AG09309 (cell line): ENCODE results near the gene DDX42.
A peak's percentile ranks its signal among the peaks of the same experiment; 100 is the strongest.

ENCODE experiments used
- DNase-seq: peaks from one replicate; pipeline ENCODE4 v3.0.0-alpha.2; 2010; ENCODE audit warnings: low read depth
- H3K4me3 ChIP-seq: 2 replicates; pipeline ENCODE4 v1.5.1; 2011; ENCODE audit warnings: mild to moderate bottlenecking, low read depth, low read length, moderate library complexity; ENCODE audit not compliant: control insufficient read depth
- TF ChIP-seq, protein P1 (sequence below): IDR thresholded peaks from 2 replicates; pipeline ENCODE4 v1.5.1; 2011; ENCODE audit warnings: mild to moderate bottlenecking, low read depth, low read length, inconsistent platforms; ENCODE audit not compliant: insufficient read depth, control insufficient read depth; ENCODE audit errors: missing control alignments

DDX42 gene

DNA sequence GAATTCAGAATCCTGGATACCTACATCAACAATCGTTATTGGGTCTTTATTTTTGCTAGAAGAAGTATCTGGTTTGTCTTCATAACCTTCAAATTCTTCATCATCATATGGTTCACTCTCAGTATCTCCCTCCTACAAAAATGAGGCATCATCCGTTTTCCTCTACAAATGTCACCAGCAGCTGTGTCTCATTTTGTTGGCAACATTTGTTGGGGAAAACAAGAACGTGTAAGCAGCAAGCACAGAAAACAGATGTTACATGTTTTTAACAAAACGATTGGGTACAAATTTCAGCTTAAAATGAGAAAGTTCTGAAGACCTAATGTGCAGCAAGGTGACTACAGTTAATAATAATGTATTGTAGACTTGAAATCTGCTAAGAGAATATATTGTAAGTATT lies 9.3 kb upstream of the DDX42 start:
- TF ChIP-seq, protein P1, sequence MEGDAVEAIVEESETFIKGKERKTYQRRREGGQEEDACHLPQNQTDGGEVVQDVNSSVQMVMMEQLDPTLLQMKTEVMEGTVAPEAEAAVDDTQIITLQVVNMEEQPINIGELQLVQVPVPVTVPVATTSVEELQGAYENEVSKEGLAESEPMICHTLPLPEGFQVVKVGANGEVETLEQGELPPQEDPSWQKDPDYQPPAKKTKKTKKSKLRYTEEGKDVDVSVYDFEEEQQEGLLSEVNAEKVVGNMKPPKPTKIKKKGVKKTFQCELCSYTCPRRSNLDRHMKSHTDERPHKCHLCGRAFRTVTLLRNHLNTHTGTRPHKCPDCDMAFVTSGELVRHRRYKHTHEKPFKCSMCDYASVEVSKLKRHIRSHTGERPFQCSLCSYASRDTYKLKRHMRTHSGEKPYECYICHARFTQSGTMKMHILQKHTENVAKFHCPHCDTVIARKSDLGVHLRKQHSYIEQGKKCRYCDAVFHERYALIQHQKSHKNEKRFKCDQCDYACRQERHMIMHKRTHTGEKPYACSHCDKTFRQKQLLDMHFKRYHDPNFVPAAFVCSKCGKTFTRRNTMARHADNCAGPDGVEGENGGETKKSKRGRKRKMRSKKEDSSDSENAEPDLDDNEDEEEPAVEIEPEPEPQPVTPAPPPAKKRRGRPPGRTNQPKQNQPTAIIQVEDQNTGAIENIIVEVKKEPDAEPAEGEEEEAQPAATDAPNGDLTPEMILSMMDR = no peak
- no peak overlapping the region for H3K4me3 ChIP-seq
- DNase-seq = no peak

DNA sequence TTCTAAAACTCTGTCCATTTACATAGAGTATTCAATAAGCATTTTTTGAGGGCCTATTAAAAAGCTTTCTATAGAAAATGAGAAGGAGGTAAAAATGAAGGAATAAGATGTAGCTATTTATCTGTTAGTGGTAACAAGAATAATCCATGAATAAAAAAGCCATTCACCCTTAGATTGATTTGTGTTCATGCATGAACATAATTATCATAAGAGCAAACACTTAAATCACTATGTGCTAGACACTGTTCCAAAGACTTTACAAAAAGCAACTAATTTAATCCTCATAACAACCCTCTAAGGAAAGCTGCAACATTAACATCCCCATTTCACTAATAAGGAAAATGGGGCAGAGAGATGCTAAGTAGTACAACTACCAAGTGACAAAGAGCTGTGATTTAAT lies 7.2 kb upstream of the DDX42 start:
- no peak for DNase-seq
- H3K4me3 ChIP-seq = no peak overlapping the region
- TF ChIP-seq, protein P1 = no peak

- DNase-seq = no peak
- TF ChIP-seq, protein P1 = no peak
- no peak overlapping the region for H3K4me3 ChIP-seq
Measured at GRCh38 chr17:63768433-63768832, 5.5 kb upstream of the DDX42 start.

DNA sequence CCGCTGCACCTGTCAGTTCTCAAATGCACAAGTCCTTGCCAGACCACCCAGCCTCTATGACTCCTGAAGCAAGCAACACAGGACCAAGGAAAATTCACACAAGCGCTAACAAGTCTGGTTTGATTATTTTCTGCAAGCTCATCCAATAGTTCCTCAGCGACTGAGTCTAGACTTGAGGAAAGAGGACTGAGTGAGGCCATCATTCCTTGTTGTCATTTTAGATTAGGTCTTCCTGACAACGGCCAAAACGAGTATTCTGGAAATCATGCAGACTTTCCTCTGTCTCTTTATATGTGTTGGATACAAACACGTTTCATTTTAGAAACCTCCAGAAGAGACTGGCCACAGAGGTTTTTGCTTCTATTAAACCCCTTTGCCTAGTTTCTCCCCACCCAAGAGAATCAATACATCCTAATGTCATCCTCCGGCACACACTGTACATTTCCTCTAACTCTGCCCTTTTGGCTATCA lies 1.1 kb upstream of the DDX42 start:
- H3K4me3 ChIP-seq = peak overlapping the region; percentile 66
- DNase-seq = no peak
- TF ChIP-seq, protein P1 = no peak

GRCh38 chr17:63773272-63774140 lies 464 bp upstream of the DDX42 start, which contains the start of gene CCDC47:
TSS of gene CCDC47 (minus strand) at chr17:63773597. CDS start at chr17:63766175, 7,422 bp downstream.
- TF ChIP-seq, protein P1 = no peak
- peak within 1 kb of the TSS; percentile 66 for H3K4me3 ChIP-seq
- peak; percentile 97 for DNase-seq

DNA sequence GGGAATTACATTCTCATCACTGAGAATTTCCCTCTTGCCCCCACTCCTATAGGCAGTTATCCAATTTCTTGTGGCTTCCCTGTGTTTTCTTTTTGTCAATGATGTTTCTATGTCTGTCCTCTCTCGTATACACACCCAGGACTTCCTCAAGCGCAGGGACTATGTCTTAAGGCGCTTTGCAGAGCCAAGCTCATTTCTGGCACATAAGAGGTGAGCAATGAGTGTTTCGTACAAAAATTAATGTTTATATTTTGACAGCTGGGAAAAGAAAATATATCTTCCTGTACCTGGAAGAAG lies 947 bp downstream of the DDX42 start:
- peak overlapping the region; percentile 66 for H3K4me3 ChIP-seq
- no peak for DNase-seq
- TF ChIP-seq, protein P1 = no peak

DNA sequence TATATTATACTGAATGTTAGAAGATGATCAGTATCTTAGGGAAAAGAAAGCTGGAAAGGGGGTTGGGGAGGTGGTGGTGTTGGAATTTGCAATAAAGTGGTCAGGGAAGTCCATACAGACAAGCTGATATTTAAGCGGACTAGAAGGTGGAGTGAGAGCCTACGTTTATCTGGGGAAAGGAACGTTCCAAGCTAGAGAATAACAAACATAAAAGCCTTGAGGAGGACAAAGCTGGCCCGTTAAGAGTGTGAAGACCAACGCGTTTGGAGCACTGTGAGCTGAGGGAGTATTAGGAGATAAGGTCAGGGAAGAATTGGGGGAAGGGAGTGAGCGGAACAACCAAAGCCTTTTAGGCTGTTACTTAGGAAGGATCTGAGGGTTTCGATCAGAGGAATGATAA lies 1.4 kb downstream of the DDX42 start:
- TF ChIP-seq, protein P1 = no peak
- peak overlapping the region; percentile 66 for H3K4me3 ChIP-seq
- DNase-seq = no peak
